Left lung (tissue), 10 donors: ENCODE results near the gene FNTB. TPM values are rescaled to one million over a fixed set of nuclear protein-coding genes. Genes with fewer than 3 reads are reported as not detected.

Source experiments
- ATAC-seq: fragments of 200-7000 bp; cut with Tn5 transposase; one replicate; pipeline ENCODE4 v1.9.1; 2020; ENCODE audit warnings: moderate library complexity
- DNase-seq, 4 donors: peaks; one replicate each; pipeline ENCODE4 v3.0.0-alpha.2; 2013 to 2020
- H3K27ac ChIP-seq, 2 donors: fragments of 200-600 bp; sonication (generic) in 1 of 2; one replicate each; pipeline versions ENCODE4 v1.5.0 to v1.8.0; 2020 to 2021
- H3K27me3 ChIP-seq, 2 donors: fragments of 200-600 bp; sonication (generic) in 1 of 2; one replicate each; pipeline versions ENCODE4 v1.5.0 to v1.8.0; 2020 to 2021
- H3K36me3 ChIP-seq, 2 donors: fragments of 200-600 bp; sonication (generic) in 1 of 2; one replicate each; pipeline versions ENCODE4 v1.5.0 to v1.8.0; 2020 to 2021
- H3K4me1 ChIP-seq, 2 donors: fragments of 200-600 bp; one replicate each; pipeline ENCODE4 v1.8.0; 2021
- H3K4me3 ChIP-seq, 2 donors: fragments of 200-600 bp; sonication (generic) in 1 of 2; one replicate each; pipeline versions ENCODE4 v1.5.0 to v1.8.0; 2020 to 2021; ENCODE audit warnings: mild to moderate bottlenecking in 1 of 2
- H3K9me3 ChIP-seq, 2 donors: fragments of 200-600 bp; sonication (generic) in 1 of 2; one replicate each; pipeline versions ENCODE4 v1.5.0 to v1.8.0; 2020 to 2021
- intact Hi-C, 2 donors: fragments of 100-400 bp; cut with DNase I; formaldehyde crosslinking; loops; one replicate each; pipeline versions ENCODE4 v1.11.2 to v1.14.2; 2022
- microRNA-seq, 2 donors: library from miRNA; unstranded; fragments of <30 nt; microRNA quantifications; one replicate each; pipeline ENCODE4, GENCODE V29; 2019
- polyA plus RNA-seq, 6 donors: library from polyadenylated mRNA; unstranded; fragments of 120-200 nt; gene quantifications; one replicate each; pipeline ENCODE4 v1.2.1, GENCODE V29; 2013; ENCODE audit not compliant: insufficient read length in 6 of 6
- total RNA-seq, 2 donors: library from RNA; stranded (reverse); fragmentation: NEBNext Ultra II Directional; extraction: Animal tissue kit (Norgen Biotek cat#: 25700); gene quantifications; one replicate each; pipeline ENCODE4 v1.2.1, GENCODE V29; 2021
- TF ChIP-seq, protein P1 (sequence below), 2 donors: fragments of 200-600 bp; sonication (generic) in 1 of 2; IDR thresholded peaks; one replicate each; pipeline versions ENCODE4 v1.5.0 to v1.8.0; 2021; ENCODE audit warnings: antibody characterized with exemption in 2 of 2
- donor health status: DM: no; HTN: yes; CAD: no.
- donor health status: DM: no; HTN: no; CAD: no.

Gene FNTB
- total and polyA plus RNA-seq, 8 donors: 16.6 to 32.7 (median 29.4) TPM

- Histone ChIP-seq H3K36me3 (no peaks in the 10 kb centered on the region), H3K27ac (no peak overlapping the region), H3K4me3 (no peak overlapping the region), H3K9me3 (no peaks in the 10 kb centered on the region), H3K4me1 (peaks cover 0 to 6% of the 10 kb centered on the region in 2 donors), H3K27me3 (no peaks in the 10 kb centered on the region)
- TF ChIP-seq, protein P1, sequence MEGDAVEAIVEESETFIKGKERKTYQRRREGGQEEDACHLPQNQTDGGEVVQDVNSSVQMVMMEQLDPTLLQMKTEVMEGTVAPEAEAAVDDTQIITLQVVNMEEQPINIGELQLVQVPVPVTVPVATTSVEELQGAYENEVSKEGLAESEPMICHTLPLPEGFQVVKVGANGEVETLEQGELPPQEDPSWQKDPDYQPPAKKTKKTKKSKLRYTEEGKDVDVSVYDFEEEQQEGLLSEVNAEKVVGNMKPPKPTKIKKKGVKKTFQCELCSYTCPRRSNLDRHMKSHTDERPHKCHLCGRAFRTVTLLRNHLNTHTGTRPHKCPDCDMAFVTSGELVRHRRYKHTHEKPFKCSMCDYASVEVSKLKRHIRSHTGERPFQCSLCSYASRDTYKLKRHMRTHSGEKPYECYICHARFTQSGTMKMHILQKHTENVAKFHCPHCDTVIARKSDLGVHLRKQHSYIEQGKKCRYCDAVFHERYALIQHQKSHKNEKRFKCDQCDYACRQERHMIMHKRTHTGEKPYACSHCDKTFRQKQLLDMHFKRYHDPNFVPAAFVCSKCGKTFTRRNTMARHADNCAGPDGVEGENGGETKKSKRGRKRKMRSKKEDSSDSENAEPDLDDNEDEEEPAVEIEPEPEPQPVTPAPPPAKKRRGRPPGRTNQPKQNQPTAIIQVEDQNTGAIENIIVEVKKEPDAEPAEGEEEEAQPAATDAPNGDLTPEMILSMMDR (IDR thresholded peaks at IDR 0.05): no peak
- DNase-seq (no peak), ATAC-seq (no peak)
- intact Hi-C loops: no loop called here
Measured at GRCh38 chr14:65107200-65107599, 120.5 kb downstream of the FNTB start.

GRCh38 chr14:65109357-65109756, 122.7 kb downstream of the FNTB start:
- Histone ChIP-seq H3K27ac (no peak overlapping the region), H3K4me3 (no peak overlapping the region), H3K9me3 (no peaks in the 10 kb centered on the region), H3K27me3 (no peaks in the 10 kb centered on the region), H3K4me1 (no peaks in the 10 kb centered on the region), H3K36me3 (no peaks in the 10 kb centered on the region)
- TF ChIP-seq, protein P1 (IDR thresholded peaks at IDR 0.05): no peak
- ATAC-seq (no peak), DNase-seq (no peak)
- intact Hi-C loops: no loop called here

DNA sequence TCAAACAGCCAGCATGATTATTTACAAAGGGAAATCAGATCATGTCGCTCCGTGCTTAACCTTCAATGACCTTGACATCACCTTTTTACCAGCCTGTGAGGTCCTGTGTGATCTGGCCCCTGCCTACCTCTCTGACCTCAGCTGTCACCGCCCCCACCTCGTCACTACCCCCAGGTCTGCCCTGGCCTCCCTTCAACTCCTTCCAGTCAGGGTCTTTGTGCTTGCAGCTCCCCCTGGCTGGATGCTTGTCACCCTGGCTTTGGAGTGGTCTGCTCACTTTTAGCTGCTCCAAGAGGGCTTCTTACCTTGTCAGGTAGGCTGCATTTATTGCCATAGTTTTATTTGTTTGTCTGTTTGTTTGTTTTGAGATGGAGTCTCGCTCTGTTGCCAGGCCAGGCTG, 123.8 kb downstream of the FNTB start:
- intact Hi-C loops: no loop called here
- Histone ChIP-seq H3K9me3 (no peaks in the 10 kb centered on the region), H3K4me3 (no peak overlapping the region), H3K4me1 (no peaks in the 10 kb centered on the region), H3K27me3 (no peaks in the 10 kb centered on the region), H3K27ac (no peak overlapping the region), H3K36me3 (no peaks in the 10 kb centered on the region)
- no peak for ATAC-seq
- TF ChIP-seq, protein P1 (IDR thresholded peaks at IDR 0.05): no peak
- DNase-seq: no peak

Small RNA genes lying within 50 kb of the gene (microRNA-seq; reads per million reads assigned to microRNA genes)
- gene MIR4706: 0.14 to 0.17 reads per million in 2 donors

Other genes with a start within 250 kb of the FNTB start
- 1 to 10 TPM; 2.3 to 2.6 TPM for gene SPTB, start 107.0 kb upstream of the FNTB start, total RNA-seq
- gene SPTB, start 107.0 kb upstream of the FNTB start, polyA plus RNA-seq: 1 to 10 TPM; 2.2 to 4.7 (median 3.7) TPM
- 10 to 100 TPM; 58.7 to 59.1 TPM for gene CHURC1, start 72.4 kb upstream of the FNTB start, total RNA-seq
- 10 to 100 TPM; 46.8 to 70.2 (median 59.6) TPM for gene CHURC1, start 72.4 kb upstream of the FNTB start, polyA plus RNA-seq
- 1 to 10 TPM in 1 of 2 donors, under 1 TPM in 1; 0.82 to 2.8 TPM for gene GPX2, start 44.1 kb upstream of the FNTB start, total RNA-seq
- 1 to 10 TPM in 2 of 6 donors, under 1 TPM in 4; 0.62 to 1.2 (median 0.83) TPM for gene GPX2, start 44.1 kb upstream of the FNTB start, polyA plus RNA-seq
- gene RAB15, start 14.6 kb upstream of the FNTB start, total RNA-seq: 10 to 100 TPM; 21.8 to 36.6 TPM
- 10 to 100 TPM; 26.6 to 33.6 (median 30.7) TPM for gene RAB15, start 14.6 kb upstream of the FNTB start, polyA plus RNA-seq
- 10 to 100 TPM; 87.2 to 96.5 TPM for gene MAX, start 115.6 kb downstream of the FNTB start, total RNA-seq
- gene MAX, start 115.6 kb downstream of the FNTB start, polyA plus RNA-seq: 10 to 100 TPM; 59.9 to 66.9 (median 61.5) TPM